Activated CD4-positive, CD25-positive, alpha-beta regulatory T cell treated with anti-CD3 and anti-CD28 coated beads, Interleukin-2, amount 50 U/mL, for 72 hours (primary cell): ENCODE measurements around the gene RCOR1.

Source experiments
- DNase-seq: peaks from one replicate; pipeline ENCODE4 v3.0.0; 2021

The RCOR1 gene

GRCh38 chr14:102779574-102780315 is 187.3 kb downstream of the RCOR1 start:
- DNase-seq, result no peak
